Left lung (tissue), 10 donors: ENCODE results near the gene UAP1L1. TPM values are rescaled to one million over a fixed set of nuclear protein-coding genes. Genes with fewer than 3 reads are reported as not detected.

Source experiments
- ATAC-seq: fragments of 200-7000 bp; cut with Tn5 transposase; one replicate; pipeline ENCODE4 v1.9.1; 2020; ENCODE audit warnings: moderate library complexity
- DNase-seq, 4 donors: peaks; one replicate each; pipeline ENCODE4 v3.0.0-alpha.2; 2013 to 2020
- H3K27ac ChIP-seq, 2 donors: fragments of 200-600 bp; sonication (generic) in 1 of 2; one replicate each; pipeline versions ENCODE4 v1.5.0 to v1.8.0; 2020 to 2021
- H3K27me3 ChIP-seq, 2 donors: fragments of 200-600 bp; sonication (generic) in 1 of 2; one replicate each; pipeline versions ENCODE4 v1.5.0 to v1.8.0; 2020 to 2021
- H3K36me3 ChIP-seq, 2 donors: fragments of 200-600 bp; sonication (generic) in 1 of 2; one replicate each; pipeline versions ENCODE4 v1.5.0 to v1.8.0; 2020 to 2021
- H3K4me1 ChIP-seq, 2 donors: fragments of 200-600 bp; one replicate each; pipeline ENCODE4 v1.8.0; 2021
- H3K4me3 ChIP-seq, 2 donors: fragments of 200-600 bp; sonication (generic) in 1 of 2; one replicate each; pipeline versions ENCODE4 v1.5.0 to v1.8.0; 2020 to 2021; ENCODE audit warnings: mild to moderate bottlenecking in 1 of 2
- H3K9me3 ChIP-seq, 2 donors: fragments of 200-600 bp; sonication (generic) in 1 of 2; one replicate each; pipeline versions ENCODE4 v1.5.0 to v1.8.0; 2020 to 2021
- intact Hi-C, 2 donors: fragments of 100-400 bp; cut with DNase I; formaldehyde crosslinking; loops; one replicate each; pipeline versions ENCODE4 v1.11.2 to v1.14.2; 2022
- polyA plus RNA-seq, 6 donors: library from polyadenylated mRNA; unstranded; fragments of 120-200 nt; gene quantifications; one replicate each; pipeline ENCODE4 v1.2.1, GENCODE V29; 2013; ENCODE audit not compliant: insufficient read length in 6 of 6
- total RNA-seq, 2 donors: library from RNA; stranded (reverse); fragmentation: NEBNext Ultra II Directional; extraction: Animal tissue kit (Norgen Biotek cat#: 25700); gene quantifications; one replicate each; pipeline ENCODE4 v1.2.1, GENCODE V29; 2021
- TF ChIP-seq, protein P1 (sequence below), 2 donors: fragments of 200-600 bp; sonication (generic) in 1 of 2; IDR thresholded peaks; one replicate each; pipeline versions ENCODE4 v1.5.0 to v1.8.0; 2021; ENCODE audit warnings: antibody characterized with exemption in 2 of 2
- donor health status: DM: no; HTN: yes; CAD: no.
- donor health status: DM: no; HTN: no; CAD: no.

The UAP1L1 gene
- total and polyA plus RNA-seq, 8 donors: 4.6 to 43.1 (median 6.8) TPM

DNA sequence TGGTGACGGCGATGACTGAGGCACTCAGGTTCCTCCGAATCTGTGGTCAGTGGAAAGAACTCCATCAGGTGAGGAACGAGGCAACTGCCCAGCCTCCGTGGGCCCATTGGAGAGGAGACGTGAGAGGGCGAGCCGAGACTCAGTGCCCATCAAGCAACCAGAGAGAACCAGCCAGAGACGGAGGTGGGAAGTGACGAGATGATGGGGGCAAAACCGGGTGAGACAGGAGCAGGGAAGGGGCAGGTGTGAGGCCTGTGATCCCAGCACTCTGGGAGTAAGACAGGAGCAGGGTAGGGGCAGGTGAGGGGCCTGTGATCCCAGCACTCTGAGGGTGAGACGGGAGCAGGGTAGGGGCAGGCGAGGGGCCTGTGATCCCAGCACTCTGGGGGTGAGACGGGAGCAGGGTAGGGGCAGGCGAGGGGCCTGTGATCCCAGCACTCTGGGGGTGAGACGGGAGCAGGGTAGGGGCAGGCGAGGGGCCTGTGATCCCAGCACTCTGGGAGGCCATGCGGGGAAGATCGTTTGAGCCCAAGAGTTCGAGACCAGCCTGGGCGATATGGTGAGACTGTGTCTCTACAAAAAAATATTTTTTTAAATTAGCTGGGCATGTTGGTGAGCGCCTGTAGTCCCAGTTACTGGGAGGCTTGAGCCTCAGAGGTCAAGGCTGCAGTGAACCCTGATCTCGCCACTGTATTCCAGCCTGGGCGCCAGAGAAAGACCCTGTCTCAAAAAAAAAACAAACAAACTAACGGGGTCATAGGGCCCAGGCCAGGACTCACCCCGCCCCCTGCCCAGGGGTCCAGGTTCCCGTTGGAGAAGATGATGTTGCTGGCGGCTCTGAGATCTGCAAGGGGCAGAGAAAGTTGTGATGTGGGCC is 33.8 kb downstream of the UAP1L1 start:
- no peak for ATAC-seq
- Histone ChIP-seq H3K27ac (no peak overlapping the region), H3K27me3 (peaks cover 0 to 12% of the 10 kb centered on the region in 2 donors), H3K4me1 (peaks cover 0 to 21% of the 10 kb centered on the region in 2 donors), H3K9me3 (no peaks in the 10 kb centered on the region), H3K4me3 (no peak overlapping the region), H3K36me3 (peaks cover 0 to 70% of the 10 kb centered on the region in 2 donors)
- TF ChIP-seq, protein P1, sequence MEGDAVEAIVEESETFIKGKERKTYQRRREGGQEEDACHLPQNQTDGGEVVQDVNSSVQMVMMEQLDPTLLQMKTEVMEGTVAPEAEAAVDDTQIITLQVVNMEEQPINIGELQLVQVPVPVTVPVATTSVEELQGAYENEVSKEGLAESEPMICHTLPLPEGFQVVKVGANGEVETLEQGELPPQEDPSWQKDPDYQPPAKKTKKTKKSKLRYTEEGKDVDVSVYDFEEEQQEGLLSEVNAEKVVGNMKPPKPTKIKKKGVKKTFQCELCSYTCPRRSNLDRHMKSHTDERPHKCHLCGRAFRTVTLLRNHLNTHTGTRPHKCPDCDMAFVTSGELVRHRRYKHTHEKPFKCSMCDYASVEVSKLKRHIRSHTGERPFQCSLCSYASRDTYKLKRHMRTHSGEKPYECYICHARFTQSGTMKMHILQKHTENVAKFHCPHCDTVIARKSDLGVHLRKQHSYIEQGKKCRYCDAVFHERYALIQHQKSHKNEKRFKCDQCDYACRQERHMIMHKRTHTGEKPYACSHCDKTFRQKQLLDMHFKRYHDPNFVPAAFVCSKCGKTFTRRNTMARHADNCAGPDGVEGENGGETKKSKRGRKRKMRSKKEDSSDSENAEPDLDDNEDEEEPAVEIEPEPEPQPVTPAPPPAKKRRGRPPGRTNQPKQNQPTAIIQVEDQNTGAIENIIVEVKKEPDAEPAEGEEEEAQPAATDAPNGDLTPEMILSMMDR (IDR thresholded peaks at IDR 0.05): no peak
- intact Hi-C loops: no loop called here
- no peak for DNase-seq

DNA sequence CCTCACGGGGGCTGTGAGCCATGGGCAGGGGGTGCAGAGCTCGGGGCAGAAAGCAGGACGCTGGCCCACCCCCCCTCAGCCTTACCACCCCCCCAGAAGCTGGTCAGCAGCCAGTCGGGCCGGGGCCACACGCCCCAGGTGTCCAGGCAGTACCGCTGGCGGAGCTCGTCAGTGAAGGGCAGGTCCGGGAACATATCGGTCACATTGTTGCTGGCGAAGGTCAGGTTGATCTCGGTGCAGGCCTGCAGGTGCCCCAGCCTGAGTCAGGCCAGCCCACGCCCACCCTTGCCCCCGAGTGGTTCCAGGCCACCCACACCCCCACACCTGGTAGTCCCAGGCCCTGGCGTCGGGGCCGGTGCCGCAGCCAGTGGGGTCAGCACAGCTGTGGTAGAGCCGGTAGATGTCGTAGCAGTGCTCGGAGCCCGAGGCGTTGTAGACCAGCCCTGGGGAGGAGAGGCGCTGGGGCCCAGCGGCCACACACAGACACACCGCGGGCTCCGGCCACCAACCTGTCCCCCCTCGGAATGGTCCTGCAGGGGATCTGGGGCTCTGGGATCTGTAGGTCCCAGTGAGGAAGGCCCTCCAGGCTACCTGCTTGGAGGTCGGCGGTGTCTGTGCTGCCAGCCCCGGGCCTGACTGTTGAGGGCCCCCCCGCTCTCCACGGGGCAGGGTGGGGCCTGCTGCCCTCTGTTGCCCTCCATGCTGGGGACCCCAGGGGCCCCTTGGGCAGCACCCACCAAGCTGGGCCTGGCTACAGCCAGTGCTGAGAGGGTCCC is 34.7 kb downstream of the UAP1L1 start:
- Histone ChIP-seq H3K4me3 (no peak overlapping the region), H3K27ac (no peak overlapping the region), H3K9me3 (no peaks in the 10 kb centered on the region), H3K4me1 (peaks cover 0 to 21% of the 10 kb centered on the region in 2 donors), H3K36me3 (peaks cover 0 to 61% of the 10 kb centered on the region in 2 donors), H3K27me3 (peaks cover 0 to 15% of the 10 kb centered on the region in 2 donors)
- ATAC-seq: no peak
- DNase-seq: peak in 1 of 4 donors; percentile 76
- intact Hi-C loops: no loop called here
- TF ChIP-seq, protein P1 (IDR thresholded peaks at IDR 0.05): no peak

DNA sequence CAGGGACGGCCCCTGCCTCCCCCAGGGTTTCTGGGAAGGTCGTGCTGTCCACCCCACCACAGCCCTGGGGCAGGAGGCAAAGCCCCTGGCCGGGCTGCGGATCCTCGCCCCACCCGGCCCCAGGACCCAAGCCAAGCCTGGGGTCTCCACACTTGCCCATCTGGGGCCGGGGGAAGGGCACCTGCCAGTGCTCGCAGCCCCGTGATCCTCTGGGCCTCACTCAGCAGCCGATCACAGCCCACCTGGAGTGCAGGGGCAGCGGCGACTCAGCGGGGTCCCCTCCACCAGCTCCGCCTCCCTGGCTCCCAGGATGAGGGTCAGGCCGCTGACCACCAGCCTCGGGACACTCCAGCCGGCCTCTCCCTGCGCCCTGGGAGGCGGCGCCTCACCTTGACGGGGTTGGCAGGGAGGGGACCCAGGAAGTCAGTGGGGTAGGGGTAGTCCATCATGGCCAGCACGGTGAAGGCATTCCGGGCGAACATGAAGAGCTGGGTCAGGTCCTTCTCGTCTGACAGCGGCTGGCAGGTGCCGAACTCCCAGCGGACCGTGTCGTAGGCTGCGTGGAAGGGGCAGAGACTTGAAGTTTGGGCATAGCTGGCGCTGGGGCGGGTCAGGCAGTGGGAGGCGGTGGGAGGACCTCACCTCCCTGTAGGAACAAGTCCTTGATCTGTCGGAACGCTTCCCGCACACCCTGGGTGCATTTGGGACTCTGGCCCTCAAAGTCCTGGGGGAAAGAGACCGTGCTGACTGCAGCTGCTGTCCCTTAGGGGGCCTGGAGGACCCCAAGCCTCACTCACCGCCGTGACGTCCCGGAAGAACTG is 35.5 kb downstream of the UAP1L1 start:
- H3K4me3 ChIP-seq: no peak overlapping the region
- H3K27ac ChIP-seq: no peak overlapping the region
- intact Hi-C loops: no loop called here
- no peaks in the 10 kb centered on the region for H3K9me3 ChIP-seq
- TF ChIP-seq, protein P1 (IDR thresholded peaks at IDR 0.05): no peak
- H3K4me1 ChIP-seq: peaks cover 0 to 21% of the 10 kb centered on the region in 2 donors
- no peak for DNase-seq
- H3K27me3 ChIP-seq: peaks cover 0 to 22% of the 10 kb centered on the region in 2 donors
- no peak for ATAC-seq
- peaks cover 0 to 53% of the 10 kb centered on the region in 2 donors for H3K36me3 ChIP-seq

DNA sequence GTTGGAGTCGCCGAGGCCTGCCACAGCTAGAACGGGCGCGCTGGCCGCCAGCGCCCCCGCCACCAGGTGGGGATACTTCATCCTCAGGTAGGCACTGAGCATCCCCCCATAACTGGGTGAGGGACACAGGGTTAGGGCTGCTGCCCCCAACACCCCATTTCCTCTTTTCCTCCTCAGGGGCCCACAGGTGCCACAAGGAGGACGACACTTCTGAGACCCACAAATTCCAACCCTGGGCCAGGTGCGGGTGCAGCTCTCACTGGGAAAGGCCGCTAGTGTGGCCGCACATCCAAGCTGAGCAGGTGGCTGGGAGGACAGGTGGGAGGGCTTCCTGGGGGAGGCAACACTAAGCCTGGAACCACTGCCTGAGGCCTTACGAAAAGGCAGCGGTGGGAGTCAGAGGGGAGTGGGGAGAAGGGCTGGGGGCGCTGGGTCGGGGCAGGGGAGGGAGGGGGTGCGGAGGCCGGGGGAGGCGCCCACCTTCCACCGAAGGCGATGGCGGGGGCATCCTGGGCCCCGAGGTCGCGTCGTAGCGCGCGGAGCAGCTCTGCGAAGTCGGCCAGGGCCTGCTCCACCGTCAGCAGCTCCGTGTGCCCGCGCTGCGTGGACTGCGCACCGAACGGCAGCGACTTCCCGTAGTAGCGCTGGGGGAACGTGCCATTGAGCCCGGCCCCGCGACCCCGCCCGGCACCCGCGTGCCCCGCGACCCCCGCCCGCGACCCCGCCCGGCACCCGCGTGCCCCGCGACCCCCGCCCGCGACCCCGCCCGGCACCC is 36.3 kb downstream of the UAP1L1 start:
- no peaks in the 10 kb centered on the region for H3K9me3 ChIP-seq
- no peak overlapping the region for H3K27ac ChIP-seq
- intact Hi-C loops: no loop called here
- H3K4me3 ChIP-seq: peak overlapping the region in 1 of 2 donors; percentile 78
- ATAC-seq (no peak), DNase-seq (no peak)
- peaks cover 0 to 21% of the 10 kb centered on the region in 2 donors for H3K4me1 ChIP-seq
- TF ChIP-seq, protein P1 (IDR thresholded peaks at IDR 0.05): no peak
- peaks cover 0 to 45% of the 10 kb centered on the region in 2 donors for H3K36me3 ChIP-seq
- H3K27me3 ChIP-seq: peaks cover 0 to 22% of the 10 kb centered on the region in 2 donors
